ENCODE results near the gene NANOS3. TPM values are rescaled to one million over a fixed set of nuclear protein-coding genes. Genes with fewer than 3 reads are reported as not detected.
A peak's percentile ranks its signal among the peaks of the same experiment; 100 is the strongest.

NANOS3 gene
- total and polyA plus RNA-seq, 2 of the 13 experiments (the other 11 are each of a cell fraction or from before 2014, with no cell fraction given), result 0.21 TPM; not detected in 1

DNA sequence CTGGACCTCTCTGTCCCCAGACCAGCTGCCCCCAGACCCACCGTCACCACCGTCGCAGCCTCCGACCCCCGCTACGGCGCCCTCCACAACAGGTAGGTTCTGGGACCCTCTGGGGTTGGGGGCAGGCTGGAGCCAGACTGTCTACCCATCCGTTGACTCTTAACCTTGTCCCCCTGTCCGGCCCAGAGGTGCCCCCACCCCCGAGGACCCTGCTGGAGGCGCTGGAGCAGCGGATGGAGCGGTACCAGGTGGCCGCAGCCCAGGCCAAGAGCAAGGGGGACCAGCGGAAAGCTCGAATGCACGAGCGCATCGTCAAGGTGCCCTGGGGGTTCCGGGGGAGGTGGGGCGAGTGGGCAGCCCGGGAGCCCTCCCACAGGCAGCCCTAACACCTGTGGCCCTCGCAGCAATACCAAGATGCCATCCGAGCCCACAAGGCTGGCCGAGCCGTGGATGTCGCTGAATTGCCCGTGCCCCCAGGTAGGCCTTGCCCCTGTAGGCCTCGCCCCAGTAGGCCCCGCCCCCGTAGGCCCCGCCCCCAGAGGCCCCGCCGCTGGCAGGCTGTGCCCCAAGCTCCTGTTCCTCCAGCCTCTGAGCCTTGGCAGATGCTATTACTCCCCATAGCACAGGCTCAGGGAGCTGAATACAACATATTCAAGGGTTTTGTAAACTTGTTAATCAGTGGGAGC is 41.9 kb downstream of the NANOS3 start:
- H2AFZ ChIP-seq (ENCODE audit: low read length), result no peak overlapping the region
- FAIRE-seq, result no peak
- DNase-seq (ENCODE audit: low spot score), result no peak
- CTCF ChIA-PET (ENCODE audit: low intra/inter-chr PET ratio, low total read pairs), result no interaction called here
- H3K9me3 ChIP-seq (ENCODE audit: low read length), result peaks cover 5% of the 10 kb centered on the region; the same call in 1 of the 2 replicates
- H3K9ac ChIP-seq (ENCODE audit: insufficient read depth, low read depth, low read length), result no peak overlapping the region
- WGBS (ENCODE audit: low lambda C conversion rate), result 96% methylated on average over 22 of the region's 34 CpGs
- H3K27me3 ChIP-seq (ENCODE audit: control insufficient read depth in 1 of 2, insufficient read depth in 2 of 2, low read length in 2 of 2), result no peaks in the 10 kb centered on the region
- no peak overlapping the region for H3K4me3 ChIP-seq (replicated peaks in 1 of 3; ENCODE audit: insufficient read depth in 1 of 3, low read depth in 2 of 3, low read length in 3 of 3)
- no TSS peak for BruUV-seq (replicated peaks)
- POLR2A ChIA-PET, result no interaction called here
- peaks cover 7 to 46% of the 10 kb centered on the region in 2 experiments; a peak in 3 of 5 replicates for H3K36me3 ChIP-seq (replicated peaks in 1 of 2; ENCODE audit: control insufficient read depth in 1 of 2, insufficient read depth in 2 of 2, low read length in 2 of 2)
- no peak for ATAC-seq
- TF ChIP-seq ZNF383 (CRISPR knock-in tag; IDR thresholded peaks at IDR 0.05; ENCODE audit: borderline replicate concordance), result no peak
- peak; percentile 47 for TF ChIP-seq AGO2 (optimal IDR thresholded peaks at IDR 0.05; ENCODE audit: low read depth, low read length)
- no peak overlapping the region for H3K27ac ChIP-seq (ENCODE audit: extremely low read length, insufficient read depth, low read length)
- no peak overlapping the region for H3K4me2 ChIP-seq (ENCODE audit: low read depth, low read length)
- H3K4me1 ChIP-seq (ENCODE audit: insufficient read depth, low read length), result no peaks in the 10 kb centered on the region
- no peaks in the 10 kb centered on the region for H3K79me2 ChIP-seq (ENCODE audit: insufficient read depth, low read length)
- no peaks in the 10 kb centered on the region for H4K20me1 ChIP-seq (ENCODE audit: insufficient read depth, low read length)
- intact Hi-C loops (cut with micrococcal nuclease; ENCODE audit: unreplicated experiment), result no loop called here
- in situ Hi-C loops (cut with HindIII; ENCODE audit: extremely low pct_ligation_motif_present, low pct_unique_long_range_greater_than_20kb), result no loop called here

DNA sequence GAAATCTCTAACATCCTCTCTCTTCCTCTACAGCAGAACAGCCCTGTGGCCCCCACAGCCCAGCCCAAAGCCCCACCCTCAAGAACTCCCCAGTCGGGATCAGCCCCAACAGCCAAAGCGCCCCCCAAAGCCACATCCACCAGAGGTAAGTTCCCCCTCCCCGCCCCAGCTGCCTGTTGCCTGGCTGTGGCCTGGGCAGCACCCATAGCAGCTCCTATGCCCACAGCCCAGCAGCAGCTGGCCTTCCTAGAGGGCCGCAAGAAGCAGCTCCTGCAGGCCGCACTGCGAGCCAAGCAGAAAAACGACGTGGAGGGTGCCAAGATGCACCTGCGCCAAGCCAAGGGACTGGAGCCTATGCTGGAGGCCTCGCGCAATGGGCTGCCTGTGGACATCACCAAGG is 43.6 kb downstream of the NANOS3 start:
- no TSS peak for BruUV-seq (replicated peaks)
- no peaks in the 10 kb centered on the region for H3K27me3 ChIP-seq (ENCODE audit: control insufficient read depth in 1 of 2, insufficient read depth in 2 of 2, low read length in 2 of 2)
- H4K20me1 ChIP-seq (ENCODE audit: insufficient read depth, low read length), result no peaks in the 10 kb centered on the region
- H2AFZ ChIP-seq (ENCODE audit: low read length), result no peak overlapping the region
- no peaks in the 10 kb centered on the region for H3K79me2 ChIP-seq (ENCODE audit: insufficient read depth, low read length)
- TF ChIP-seq, protein P1, sequence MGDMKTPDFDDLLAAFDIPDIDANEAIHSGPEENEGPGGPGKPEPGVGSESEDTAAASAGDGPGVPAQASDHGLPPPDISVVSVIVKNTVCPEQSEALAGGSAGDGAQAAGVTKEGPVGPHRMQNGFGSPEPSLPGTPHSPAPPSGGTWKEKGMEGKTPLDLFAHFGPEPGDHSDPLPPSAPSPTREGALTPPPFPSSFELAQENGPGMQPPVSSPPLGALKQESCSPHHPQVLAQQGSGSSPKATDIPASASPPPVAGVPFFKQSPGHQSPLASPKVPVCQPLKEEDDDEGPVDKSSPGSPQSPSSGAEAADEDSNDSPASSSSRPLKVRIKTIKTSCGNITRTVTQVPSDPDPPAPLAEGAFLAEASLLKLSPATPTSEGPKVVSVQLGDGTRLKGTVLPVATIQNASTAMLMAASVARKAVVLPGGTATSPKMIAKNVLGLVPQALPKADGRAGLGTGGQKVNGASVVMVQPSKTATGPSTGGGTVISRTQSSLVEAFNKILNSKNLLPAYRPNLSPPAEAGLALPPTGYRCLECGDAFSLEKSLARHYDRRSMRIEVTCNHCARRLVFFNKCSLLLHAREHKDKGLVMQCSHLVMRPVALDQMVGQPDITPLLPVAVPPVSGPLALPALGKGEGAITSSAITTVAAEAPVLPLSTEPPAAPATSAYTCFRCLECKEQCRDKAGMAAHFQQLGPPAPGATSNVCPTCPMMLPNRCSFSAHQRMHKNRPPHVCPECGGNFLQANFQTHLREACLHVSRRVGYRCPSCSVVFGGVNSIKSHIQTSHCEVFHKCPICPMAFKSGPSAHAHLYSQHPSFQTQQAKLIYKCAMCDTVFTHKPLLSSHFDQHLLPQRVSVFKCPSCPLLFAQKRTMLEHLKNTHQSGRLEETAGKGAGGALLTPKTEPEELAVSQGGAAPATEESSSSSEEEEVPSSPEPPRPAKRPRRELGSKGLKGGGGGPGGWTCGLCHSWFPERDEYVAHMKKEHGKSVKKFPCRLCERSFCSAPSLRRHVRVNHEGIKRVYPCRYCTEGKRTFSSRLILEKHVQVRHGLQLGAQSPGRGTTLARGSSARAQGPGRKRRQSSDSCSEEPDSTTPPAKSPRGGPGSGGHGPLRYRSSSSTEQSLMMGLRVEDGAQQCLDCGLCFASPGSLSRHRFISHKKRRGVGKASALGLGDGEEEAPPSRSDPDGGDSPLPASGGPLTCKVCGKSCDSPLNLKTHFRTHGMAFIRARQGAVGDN (CRISPR knock-in tag; IDR thresholded peaks at IDR 0.05), result 0 out of 2 replicates have a peak, but pooled peaks have one; percentile 10
- TF ChIP-seq TRIM24 (CRISPR knock-in tag; IDR thresholded peaks at IDR 0.05) (no peak), MEIS2 (CRISPR knock-in tag; IDR thresholded peaks at IDR 0.05) (no peak)
- no peak overlapping the region for H3K4me2 ChIP-seq (ENCODE audit: low read depth, low read length)
- H3K27ac ChIP-seq (ENCODE audit: extremely low read length, insufficient read depth, low read length), result no peak overlapping the region
- no peak overlapping the region for H3K9ac ChIP-seq (ENCODE audit: insufficient read depth, low read depth, low read length)
- ATAC-seq (no peak), FAIRE-seq (no peak), DNase-seq (ENCODE audit: low spot score) (no peak)
- CTCF ChIA-PET (ENCODE audit: low intra/inter-chr PET ratio, low total read pairs), result no interaction called here
- intact Hi-C loops (cut with micrococcal nuclease; ENCODE audit: unreplicated experiment) (no loop called here), in situ Hi-C loops (cut with HindIII; ENCODE audit: extremely low pct_ligation_motif_present, low pct_unique_long_range_greater_than_20kb) (no loop called here)
- peaks cover 5% of the 10 kb centered on the region; the same call in 1 of the 2 replicates for H3K9me3 ChIP-seq (ENCODE audit: low read length)
- no peak overlapping the region for H3K4me3 ChIP-seq (replicated peaks in 1 of 3; ENCODE audit: insufficient read depth in 1 of 3, low read depth in 2 of 3, low read length in 3 of 3)
- WGBS (ENCODE audit: low lambda C conversion rate), result 98% methylated on average over 9 of the region's 11 CpGs
- H3K36me3 ChIP-seq (replicated peaks in 1 of 2; ENCODE audit: control insufficient read depth in 1 of 2, insufficient read depth in 2 of 2, low read length in 2 of 2), result peaks cover 7 to 45% of the 10 kb centered on the region in 2 experiments; a peak in 3 of 5 replicates
- no peaks in the 10 kb centered on the region for H3K4me1 ChIP-seq (ENCODE audit: insufficient read depth, low read length)
- POLR2A ChIA-PET, result interaction anchor here (0.9 to 1.1 kb wide), 2 partner anchors 12 to 14 kb away, joined by 3 to 4 read pairs; no protein-coding TSS in a partner anchor

Data from HepG2 (cell line).